ENCODE measurements around the gene SORCS2. TPM values are rescaled to one million over a fixed set of nuclear protein-coding genes. Genes with fewer than 3 reads are reported as not detected.

The SORCS2 gene
- total RNA-seq, 1 experiment from 2014 or later, result 0.15 TPM

DNA sequence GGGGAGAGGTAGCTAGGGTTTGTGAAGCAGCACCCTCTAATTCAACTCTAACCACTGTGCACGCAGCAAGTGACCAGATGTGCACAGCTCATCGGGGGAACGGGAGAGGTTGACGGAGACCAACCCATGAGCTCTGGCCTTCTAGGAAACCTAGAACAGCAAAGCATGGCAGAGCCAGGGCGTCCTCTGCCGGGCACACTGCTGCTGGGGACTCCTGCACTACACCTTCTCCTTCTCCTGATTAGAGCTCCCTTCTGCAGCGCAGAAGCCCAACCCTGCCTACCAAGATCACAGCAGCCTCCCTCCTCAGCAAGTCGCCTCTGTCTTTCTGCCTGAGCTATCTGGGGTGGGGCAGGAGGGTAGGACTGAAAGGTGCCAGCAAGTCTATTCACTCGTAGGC lies 494.7 kb downstream of the SORCS2 start:
- H3K27me3 ChIP-seq (ENCODE audit: control insufficient read depth, insufficient read depth, low read length), result no peaks in the 10 kb centered on the region
- no peaks in the 10 kb centered on the region for H3K36me3 ChIP-seq (ENCODE audit: control insufficient read depth, insufficient read depth, low read length)
- H3K4me1 ChIP-seq (ENCODE audit: control insufficient read depth, insufficient read depth, low read length), result no peaks in the 10 kb centered on the region
- H3K9me3 ChIP-seq (ENCODE audit: control insufficient read depth, insufficient read depth, low read depth, low read length), result no peaks in the 10 kb centered on the region
- no peak for DNase-seq (ENCODE audit: low read depth, low spot score)
- no peak overlapping the region for H3K4me3 ChIP-seq (ENCODE audit: low read depth in 2 of 2, low read length in 2 of 2)
- H3K27ac ChIP-seq (ENCODE audit: low read length), result no peak overlapping the region
- BruUV-seq (replicated peaks), result no TSS peak
- in situ Hi-C loops (cut with HindIII; ENCODE audit: low pct_unique_long_range_greater_than_20kb, low sequenced_read_pairs), result no loop called here
- ATAC-seq, result peak; percentile 71; the same call in 1 of the 2 replicates
- ChIA-PET POLR2A (no interaction called here), CTCF (no interaction called here)
- TF ChIP-seq, protein P1, sequence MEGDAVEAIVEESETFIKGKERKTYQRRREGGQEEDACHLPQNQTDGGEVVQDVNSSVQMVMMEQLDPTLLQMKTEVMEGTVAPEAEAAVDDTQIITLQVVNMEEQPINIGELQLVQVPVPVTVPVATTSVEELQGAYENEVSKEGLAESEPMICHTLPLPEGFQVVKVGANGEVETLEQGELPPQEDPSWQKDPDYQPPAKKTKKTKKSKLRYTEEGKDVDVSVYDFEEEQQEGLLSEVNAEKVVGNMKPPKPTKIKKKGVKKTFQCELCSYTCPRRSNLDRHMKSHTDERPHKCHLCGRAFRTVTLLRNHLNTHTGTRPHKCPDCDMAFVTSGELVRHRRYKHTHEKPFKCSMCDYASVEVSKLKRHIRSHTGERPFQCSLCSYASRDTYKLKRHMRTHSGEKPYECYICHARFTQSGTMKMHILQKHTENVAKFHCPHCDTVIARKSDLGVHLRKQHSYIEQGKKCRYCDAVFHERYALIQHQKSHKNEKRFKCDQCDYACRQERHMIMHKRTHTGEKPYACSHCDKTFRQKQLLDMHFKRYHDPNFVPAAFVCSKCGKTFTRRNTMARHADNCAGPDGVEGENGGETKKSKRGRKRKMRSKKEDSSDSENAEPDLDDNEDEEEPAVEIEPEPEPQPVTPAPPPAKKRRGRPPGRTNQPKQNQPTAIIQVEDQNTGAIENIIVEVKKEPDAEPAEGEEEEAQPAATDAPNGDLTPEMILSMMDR (IDR thresholded peaks at IDR 0.05), result no peak; the same call in 1 of the 2 replicates
- TF ChIP-seq, protein P2, sequence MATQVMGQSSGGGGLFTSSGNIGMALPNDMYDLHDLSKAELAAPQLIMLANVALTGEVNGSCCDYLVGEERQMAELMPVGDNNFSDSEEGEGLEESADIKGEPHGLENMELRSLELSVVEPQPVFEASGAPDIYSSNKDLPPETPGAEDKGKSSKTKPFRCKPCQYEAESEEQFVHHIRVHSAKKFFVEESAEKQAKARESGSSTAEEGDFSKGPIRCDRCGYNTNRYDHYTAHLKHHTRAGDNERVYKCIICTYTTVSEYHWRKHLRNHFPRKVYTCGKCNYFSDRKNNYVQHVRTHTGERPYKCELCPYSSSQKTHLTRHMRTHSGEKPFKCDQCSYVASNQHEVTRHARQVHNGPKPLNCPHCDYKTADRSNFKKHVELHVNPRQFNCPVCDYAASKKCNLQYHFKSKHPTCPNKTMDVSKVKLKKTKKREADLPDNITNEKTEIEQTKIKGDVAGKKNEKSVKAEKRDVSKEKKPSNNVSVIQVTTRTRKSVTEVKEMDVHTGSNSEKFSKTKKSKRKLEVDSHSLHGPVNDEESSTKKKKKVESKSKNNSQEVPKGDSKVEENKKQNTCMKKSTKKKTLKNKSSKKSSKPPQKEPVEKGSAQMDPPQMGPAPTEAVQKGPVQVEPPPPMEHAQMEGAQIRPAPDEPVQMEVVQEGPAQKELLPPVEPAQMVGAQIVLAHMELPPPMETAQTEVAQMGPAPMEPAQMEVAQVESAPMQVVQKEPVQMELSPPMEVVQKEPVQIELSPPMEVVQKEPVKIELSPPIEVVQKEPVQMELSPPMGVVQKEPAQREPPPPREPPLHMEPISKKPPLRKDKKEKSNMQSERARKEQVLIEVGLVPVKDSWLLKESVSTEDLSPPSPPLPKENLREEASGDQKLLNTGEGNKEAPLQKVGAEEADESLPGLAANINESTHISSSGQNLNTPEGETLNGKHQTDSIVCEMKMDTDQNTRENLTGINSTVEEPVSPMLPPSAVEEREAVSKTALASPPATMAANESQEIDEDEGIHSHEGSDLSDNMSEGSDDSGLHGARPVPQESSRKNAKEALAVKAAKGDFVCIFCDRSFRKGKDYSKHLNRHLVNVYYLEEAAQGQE (IDR thresholded peaks at IDR 0.05; ENCODE audit: insufficient read depth in 1 of 2, low read depth in 2 of 2, low read length in 1 of 2), result no peak
- intact Hi-C loops (cut with micrococcal nuclease; ENCODE audit: unreplicated experiment), result no loop called here

DNA sequence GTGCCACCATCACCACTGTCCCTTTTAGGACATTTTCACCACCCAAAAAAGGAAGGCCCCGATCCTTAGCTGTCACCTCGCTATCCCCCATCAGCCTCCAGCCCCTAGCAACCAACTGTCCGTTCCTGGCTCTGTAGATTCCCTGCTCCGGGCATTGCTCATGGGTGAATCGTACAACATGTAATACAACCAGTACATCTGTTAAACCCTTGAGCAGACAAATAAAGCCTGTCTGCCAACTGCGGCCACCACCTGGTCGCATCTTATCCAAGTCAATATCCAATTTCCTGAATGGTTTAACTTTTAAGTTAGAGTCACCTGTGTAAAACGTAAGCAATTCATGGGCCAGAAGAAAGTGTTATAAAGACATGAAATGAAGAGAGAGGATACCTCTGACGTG lies 495.5 kb downstream of the SORCS2 start:
- intact Hi-C loops (cut with micrococcal nuclease; ENCODE audit: unreplicated experiment) (no loop called here), in situ Hi-C loops (cut with HindIII; ENCODE audit: low pct_unique_long_range_greater_than_20kb, low sequenced_read_pairs) (no loop called here)
- H3K36me3 ChIP-seq (ENCODE audit: control insufficient read depth, insufficient read depth, low read length), result no peaks in the 10 kb centered on the region
- CTCF ChIA-PET, result no interaction called here
- ATAC-seq, result no peak
- no peak for DNase-seq (ENCODE audit: low read depth, low spot score)
- no peak overlapping the region for H3K4me3 ChIP-seq (ENCODE audit: low read depth in 2 of 2, low read length in 2 of 2)
- no peaks in the 10 kb centered on the region for H3K9me3 ChIP-seq (ENCODE audit: control insufficient read depth, insufficient read depth, low read depth, low read length)
- no TSS peak for BruUV-seq (replicated peaks)
- no peak overlapping the region for H3K27ac ChIP-seq (ENCODE audit: low read length)
- no peaks in the 10 kb centered on the region for H3K4me1 ChIP-seq (ENCODE audit: control insufficient read depth, insufficient read depth, low read length)
- TF ChIP-seq, protein P2 (IDR thresholded peaks at IDR 0.05; ENCODE audit: insufficient read depth in 1 of 2, low read depth in 2 of 2, low read length in 1 of 2), result no peak
- TF ChIP-seq, protein P1 (IDR thresholded peaks at IDR 0.05), result no peak
- TF ChIP-seq TCF7L2 (IDR thresholded peaks at IDR 0.05; ENCODE audit: low read depth, low read length) (no peak), POLR2AphosphoS5 (IDR thresholded peaks at IDR 0.05; ENCODE audit: low read depth, low read length) (no peak), SIN3A (IDR thresholded peaks at IDR 0.05; ENCODE audit: borderline replicate concordance, insufficient read depth, low read depth, low read length) (no peak)
- H3K27me3 ChIP-seq (ENCODE audit: control insufficient read depth, insufficient read depth, low read length), result no peaks in the 10 kb centered on the region
- POLR2A ChIA-PET, result no interaction called here

Measured in Panc1 (cell line).